Measurements from ENCODE around the gene POLR2J2.
"Not testable (repeated sequence)": the region's sequence is repeated elsewhere in the genome, so short reads cannot be mapped to it uniquely, and the experiment has no call there.

DNA sequence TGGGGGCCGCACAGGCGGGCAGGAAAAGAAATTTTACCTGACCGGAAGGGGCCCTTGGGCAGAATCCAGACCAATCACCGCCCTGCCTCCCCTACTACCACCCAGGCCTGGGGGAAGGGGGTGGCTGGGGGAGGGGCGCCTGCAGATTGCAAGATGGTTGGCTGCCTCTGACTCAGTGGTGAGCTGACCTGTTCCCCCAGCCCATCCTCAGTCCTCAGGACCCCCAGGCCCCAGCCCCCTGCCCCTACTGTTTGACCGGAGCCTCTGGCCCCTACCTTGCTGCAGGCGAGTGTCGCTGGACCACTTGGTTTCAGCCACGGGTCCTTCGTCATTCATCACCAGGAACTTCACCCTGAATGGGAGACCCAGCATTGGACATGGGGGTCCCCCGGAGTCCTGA lies 32.6 kb downstream of the POLR2J2 start:
- TF ChIP-seq, protein P1, sequence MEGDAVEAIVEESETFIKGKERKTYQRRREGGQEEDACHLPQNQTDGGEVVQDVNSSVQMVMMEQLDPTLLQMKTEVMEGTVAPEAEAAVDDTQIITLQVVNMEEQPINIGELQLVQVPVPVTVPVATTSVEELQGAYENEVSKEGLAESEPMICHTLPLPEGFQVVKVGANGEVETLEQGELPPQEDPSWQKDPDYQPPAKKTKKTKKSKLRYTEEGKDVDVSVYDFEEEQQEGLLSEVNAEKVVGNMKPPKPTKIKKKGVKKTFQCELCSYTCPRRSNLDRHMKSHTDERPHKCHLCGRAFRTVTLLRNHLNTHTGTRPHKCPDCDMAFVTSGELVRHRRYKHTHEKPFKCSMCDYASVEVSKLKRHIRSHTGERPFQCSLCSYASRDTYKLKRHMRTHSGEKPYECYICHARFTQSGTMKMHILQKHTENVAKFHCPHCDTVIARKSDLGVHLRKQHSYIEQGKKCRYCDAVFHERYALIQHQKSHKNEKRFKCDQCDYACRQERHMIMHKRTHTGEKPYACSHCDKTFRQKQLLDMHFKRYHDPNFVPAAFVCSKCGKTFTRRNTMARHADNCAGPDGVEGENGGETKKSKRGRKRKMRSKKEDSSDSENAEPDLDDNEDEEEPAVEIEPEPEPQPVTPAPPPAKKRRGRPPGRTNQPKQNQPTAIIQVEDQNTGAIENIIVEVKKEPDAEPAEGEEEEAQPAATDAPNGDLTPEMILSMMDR (optimal IDR thresholded peaks at IDR 0.05 in 1 of 3, IDR thresholded peaks at IDR 0.05 in 1 of 3, conservative IDR thresholded peaks at IDR 0.05 in 1 of 3; ENCODE audit: extremely low read depth in 1 of 3, insufficient read depth in 2 of 3, low read length in 3 of 3) = not testable (repeated sequence)
- TF ChIP-seq EZH2 (IDR thresholded peaks at IDR 0.05; ENCODE audit: low read length) = not testable (repeated sequence)
